ENCODE measurements around the gene LHX8. TPM values are rescaled to one million over a fixed set of nuclear protein-coding genes. Genes with fewer than 3 reads are reported as not detected.
A peak's percentile ranks its signal among the peaks of the same experiment; 100 is the strongest.

LHX8 gene
- total RNA-seq, 2 donors from 2014 or later: not detected

DNA sequence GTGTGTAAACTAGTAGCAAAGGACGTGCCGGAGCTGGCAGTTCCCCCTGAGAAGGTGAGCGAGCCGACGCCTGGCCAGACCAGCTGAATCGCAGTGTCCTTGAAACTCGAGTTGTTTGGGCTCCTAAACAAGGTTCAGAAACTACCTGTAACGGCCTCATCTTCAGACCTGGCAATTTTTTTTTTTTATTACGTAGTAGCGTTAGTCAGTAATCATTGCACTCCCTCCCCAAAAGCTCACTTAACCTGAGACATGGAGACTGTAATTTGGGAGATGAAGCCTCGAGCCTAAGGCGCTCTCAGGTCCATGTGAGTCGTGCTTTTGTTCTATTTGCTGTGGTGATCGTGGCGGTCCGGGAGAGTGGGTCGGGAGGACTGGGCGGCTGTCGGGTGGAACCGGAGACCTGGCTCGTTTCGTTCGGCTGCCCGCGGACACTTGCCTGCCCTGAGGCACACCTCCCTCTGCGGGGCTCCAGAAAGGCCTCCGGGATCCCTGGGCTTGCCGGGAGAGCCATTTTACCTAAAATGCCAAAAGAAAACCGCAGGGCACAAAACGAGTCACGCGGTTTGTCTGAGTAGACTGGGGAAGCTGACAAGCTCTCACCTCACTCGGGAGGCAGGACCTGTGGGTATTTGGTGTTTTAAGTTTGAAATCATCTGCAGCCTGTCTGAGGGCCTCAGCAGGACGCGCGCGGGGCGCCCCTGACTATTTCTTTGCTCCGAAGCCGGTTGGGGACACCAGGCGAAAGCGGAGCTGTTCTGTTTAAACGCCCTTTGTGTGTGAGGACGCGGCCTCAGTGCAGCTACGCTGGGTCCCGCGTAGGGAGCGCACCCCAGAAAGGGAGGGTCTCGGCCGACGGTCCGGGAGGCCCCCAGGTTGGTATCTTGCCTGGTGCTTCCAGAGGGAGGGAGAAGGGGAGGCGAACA is 722 bp downstream of the LHX8 start:
- H3K36me3 ChIP-seq: no peaks in the 10 kb centered on the region
- DNase-seq (ENCODE audit: low spot score): no peak
- H3K4me1 ChIP-seq (ENCODE audit: control insufficient read depth in 1 of 2, low read depth in 2 of 2): peaks cover 0 to 30% of the 10 kb centered on the region in 2 donors
- peaks cover 17% of the 10 kb centered on the region for H3K27me3 ChIP-seq (replicated peaks; ENCODE audit: insufficient read depth)
- TF ChIP-seq, protein P1, sequence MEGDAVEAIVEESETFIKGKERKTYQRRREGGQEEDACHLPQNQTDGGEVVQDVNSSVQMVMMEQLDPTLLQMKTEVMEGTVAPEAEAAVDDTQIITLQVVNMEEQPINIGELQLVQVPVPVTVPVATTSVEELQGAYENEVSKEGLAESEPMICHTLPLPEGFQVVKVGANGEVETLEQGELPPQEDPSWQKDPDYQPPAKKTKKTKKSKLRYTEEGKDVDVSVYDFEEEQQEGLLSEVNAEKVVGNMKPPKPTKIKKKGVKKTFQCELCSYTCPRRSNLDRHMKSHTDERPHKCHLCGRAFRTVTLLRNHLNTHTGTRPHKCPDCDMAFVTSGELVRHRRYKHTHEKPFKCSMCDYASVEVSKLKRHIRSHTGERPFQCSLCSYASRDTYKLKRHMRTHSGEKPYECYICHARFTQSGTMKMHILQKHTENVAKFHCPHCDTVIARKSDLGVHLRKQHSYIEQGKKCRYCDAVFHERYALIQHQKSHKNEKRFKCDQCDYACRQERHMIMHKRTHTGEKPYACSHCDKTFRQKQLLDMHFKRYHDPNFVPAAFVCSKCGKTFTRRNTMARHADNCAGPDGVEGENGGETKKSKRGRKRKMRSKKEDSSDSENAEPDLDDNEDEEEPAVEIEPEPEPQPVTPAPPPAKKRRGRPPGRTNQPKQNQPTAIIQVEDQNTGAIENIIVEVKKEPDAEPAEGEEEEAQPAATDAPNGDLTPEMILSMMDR (IDR thresholded peaks at IDR 0.05): no peak
- H3K27ac ChIP-seq: no peak overlapping the region
- peak overlapping the region; percentile 63 for H3K4me3 ChIP-seq
- no peaks in the 10 kb centered on the region for H3K9me3 ChIP-seq
- ATAC-seq (ENCODE audit: insufficient number of reproducible peaks, low FRiP score, low read depth): no peak

DNA sequence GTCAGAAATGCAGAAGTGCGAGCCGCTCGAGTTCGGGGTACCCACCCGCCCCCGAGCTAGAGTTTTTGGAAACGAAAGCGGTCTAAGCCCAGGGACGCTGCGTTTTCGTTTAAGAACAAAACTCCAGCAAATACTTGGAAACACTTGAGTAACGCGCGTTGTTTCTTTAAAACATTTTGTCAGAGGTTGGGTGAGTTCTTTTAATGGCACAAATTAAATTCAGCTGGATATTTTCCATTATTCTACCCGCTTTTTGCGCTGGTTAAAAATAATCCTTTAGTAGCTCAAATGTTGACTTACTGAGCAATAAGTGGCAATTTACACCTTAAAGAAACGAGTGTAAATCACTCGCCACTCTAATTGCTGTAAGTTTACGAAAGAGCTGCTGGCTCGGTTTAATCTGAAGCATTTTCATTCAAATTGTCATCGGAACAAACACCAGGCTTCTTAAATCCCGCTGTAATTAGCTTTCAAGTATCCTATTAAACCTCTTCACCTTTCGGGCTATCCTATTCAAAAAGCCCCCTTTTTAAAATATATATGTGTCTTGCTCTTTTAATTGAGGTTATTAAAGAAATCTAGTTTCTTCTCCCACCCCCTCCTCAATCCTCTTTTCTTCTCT is 1.5 kb downstream of the LHX8 start:
- TF ChIP-seq, protein P1 (IDR thresholded peaks at IDR 0.05): no peak
- Histone ChIP-seq H3K4me1 (ENCODE audit: control insufficient read depth in 1 of 2, low read depth in 2 of 2) (peaks cover 0 to 30% of the 10 kb centered on the region in 2 donors), H3K27ac (no peak overlapping the region), H3K36me3 (no peaks in the 10 kb centered on the region), H3K9me3 (no peaks in the 10 kb centered on the region), H3K4me3 (peak overlapping the region; percentile 63), H3K27me3 (replicated peaks; ENCODE audit: insufficient read depth) (peaks cover 17% of the 10 kb centered on the region)
- ATAC-seq (ENCODE audit: insufficient number of reproducible peaks, low FRiP score, low read depth) (no peak), DNase-seq (ENCODE audit: low spot score) (no peak)

DNA sequence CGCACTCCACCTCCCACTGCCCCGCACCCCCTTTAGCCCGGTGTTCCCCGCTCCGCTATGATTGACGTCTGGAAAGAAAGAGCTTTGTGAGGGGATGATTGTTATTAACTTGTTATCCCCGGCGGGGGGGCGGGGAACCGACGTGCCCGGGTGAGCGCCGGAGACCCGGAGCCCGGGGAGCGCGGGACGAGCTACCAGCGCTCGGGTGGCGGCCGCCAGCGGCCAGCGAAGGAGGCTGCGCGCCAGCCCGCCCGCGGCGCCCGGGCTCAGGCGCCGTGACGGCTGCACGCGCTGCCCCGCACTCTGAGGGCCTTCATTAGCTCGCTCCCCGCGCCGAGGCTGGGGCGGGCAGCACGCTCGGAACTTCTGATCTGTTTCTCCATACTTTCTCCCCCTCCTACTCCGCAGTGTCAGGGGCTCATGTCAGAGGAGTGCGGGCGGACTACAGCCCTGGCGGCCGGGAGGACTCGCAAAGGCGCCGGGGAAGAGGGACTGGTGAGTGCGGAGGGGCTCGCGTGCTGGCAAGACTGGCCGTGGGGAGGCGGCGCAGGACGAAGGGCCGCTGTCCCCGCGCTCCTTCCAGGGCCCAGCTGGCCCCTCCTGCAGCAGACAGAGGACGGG is 2.1 kb downstream of the LHX8 start:
- H3K27me3 ChIP-seq (replicated peaks; ENCODE audit: insufficient read depth): peaks cover 17% of the 10 kb centered on the region
- no peaks in the 10 kb centered on the region for H3K36me3 ChIP-seq
- H3K27ac ChIP-seq: no peak overlapping the region
- H3K4me1 ChIP-seq (ENCODE audit: control insufficient read depth in 1 of 2, low read depth in 2 of 2): peaks cover 0 to 25% of the 10 kb centered on the region in 2 donors
- TF ChIP-seq, protein P1 (IDR thresholded peaks at IDR 0.05): no peak
- DNase-seq (ENCODE audit: low spot score) (no peak), ATAC-seq (ENCODE audit: insufficient number of reproducible peaks, low FRiP score, low read depth) (no peak)
- no peaks in the 10 kb centered on the region for H3K9me3 ChIP-seq
- H3K4me3 ChIP-seq: peak overlapping the region; percentile 63

DNA sequence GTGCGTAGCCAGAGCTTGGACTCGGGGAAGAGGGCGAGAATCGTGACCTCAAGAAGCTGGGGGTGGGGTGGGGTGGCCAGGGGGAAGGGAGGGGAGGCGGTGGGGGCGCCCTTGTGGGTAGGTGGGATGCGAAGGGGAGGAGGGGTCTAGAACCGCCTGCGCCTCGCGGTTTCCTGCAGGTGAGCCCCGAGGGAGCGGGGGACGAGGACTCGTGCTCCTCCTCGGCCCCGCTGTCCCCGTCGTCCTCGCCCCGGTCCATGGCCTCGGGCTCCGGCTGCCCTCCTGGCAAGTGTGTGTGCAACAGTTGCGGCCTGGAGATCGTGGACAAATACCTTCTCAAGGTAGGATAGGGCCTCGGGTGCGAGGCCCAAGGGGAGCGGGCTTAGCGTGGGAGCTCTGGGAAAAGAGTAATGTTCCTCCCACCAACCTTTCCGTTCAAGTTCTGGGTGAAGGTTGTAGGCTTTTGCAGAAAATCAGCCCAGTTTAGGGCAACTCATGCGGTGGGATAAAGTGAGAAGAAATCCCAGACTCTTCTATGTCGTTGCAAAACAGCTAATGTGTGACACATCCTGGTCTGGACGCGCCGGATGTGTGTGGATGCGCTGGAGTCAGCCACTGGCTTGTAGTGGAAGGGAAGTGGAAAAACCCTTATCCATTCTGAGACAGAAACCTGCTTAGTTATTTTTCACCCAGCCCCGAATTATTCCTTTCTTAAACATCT is 2.9 kb downstream of the LHX8 start:
- no peak overlapping the region for H3K27ac ChIP-seq
- ATAC-seq (ENCODE audit: insufficient number of reproducible peaks, low FRiP score, low read depth) (no peak), DNase-seq (ENCODE audit: low spot score) (no peak)
- H3K4me1 ChIP-seq (ENCODE audit: control insufficient read depth in 1 of 2, low read depth in 2 of 2): peaks cover 0 to 25% of the 10 kb centered on the region in 2 donors
- TF ChIP-seq, protein P1 (IDR thresholded peaks at IDR 0.05): no peak
- no peaks in the 10 kb centered on the region for H3K36me3 ChIP-seq
- H3K9me3 ChIP-seq: no peaks in the 10 kb centered on the region
- peaks cover 11% of the 10 kb centered on the region for H3K27me3 ChIP-seq (replicated peaks; ENCODE audit: insufficient read depth)
- no peak overlapping the region for H3K4me3 ChIP-seq

All from thoracic aorta (tissue), 2 donors.